K562 (cell line): ENCODE measurements around the gene GALNT7. TPM values are rescaled to one million over a fixed set of nuclear protein-coding genes. Genes with fewer than 3 reads are reported as not detected.

ENCODE experiments used
- C11orf30 ChIP-seq: fragments of 450-650 bp; IDR thresholded peaks from 2 replicates; pipeline ENCODE4 v1.6.1; 2016; ENCODE audit warnings: low read depth, mild to moderate bottlenecking
- E2F5 ChIP-seq: sonication (generic); formaldehyde crosslinking; IDR thresholded peaks from 2 replicates; pipeline ENCODE4 v1.8.0; 2022; ENCODE audit warnings: mild to moderate bottlenecking, missing genetic modification reagents
- HMG20B ChIP-seq: fragments of 250-450 bp; sonication (Bioruptor Pico); IDR thresholded peaks from 2 replicates; pipeline ENCODE4 v1.5.0; 2021; ENCODE audit warnings: mild to moderate bottlenecking
- RFX7 ChIP-seq: fragments of 250-450 bp; sonication (Bioruptor Pico); IDR thresholded peaks from 2 replicates; pipeline ENCODE4 v1.5.1; 2021; ENCODE audit warnings: mild to moderate bottlenecking
- SMARCB1 ChIP-seq: IDR thresholded peaks from 2 replicates; pipeline ENCODE4 v1.6.1; 2011; ENCODE audit warnings: improper control_type of control experiment, low read depth; ENCODE audit not compliant: insufficient read length
- STAG1 ChIP-seq: sonication (generic); formaldehyde crosslinking; IDR thresholded peaks from 2 replicates; pipeline ENCODE4 v1.5.0; 2020; ENCODE audit warnings: missing genetic modification reagents, borderline replicate concordance
- STAT5B ChIP-seq: fragments of 250-450 bp; sonication (Bioruptor Pico); IDR thresholded peaks from 2 replicates; pipeline ENCODE4 v1.8.0; 2021; ENCODE audit warnings: mild to moderate bottlenecking, inconsistent platforms
- ZBTB1 ChIP-seq: sonication (generic); formaldehyde crosslinking; IDR thresholded peaks from 2 replicates; pipeline ENCODE4 v1.8.1; 2023; ENCODE audit warnings: missing genetic modification reagents, low read depth, mild to moderate bottlenecking, borderline replicate concordance
- ZFP91 ChIP-seq: sonication (generic); formaldehyde crosslinking; IDR thresholded peaks from 2 replicates; pipeline ENCODE4 v1.8.0; 2022; ENCODE audit warnings: mild to moderate bottlenecking, missing genetic modification reagents
- polyA plus RNA-seq, 8 experiments: library from polyadenylated mRNA; depleted of rRNA in 4 of 8; stranded (reverse) in 5 of 8; unstranded in 3 of 8; fragments of >200 nt; fragmentation: Nextera tagmentation in 2 of 8; fragmentation: Illumina TruSeq in 1 of 8; extraction: Ambion mirVana in 2 of 8; extraction: Trizol in 1 of 8; gene quantifications; 2 replicates each; pipeline versions ENCODE4 v1.2.1 to v1.2.3, GENCODE V29; 2011 to 2014; ENCODE audit warnings: inconsistent platforms in 1 of 8, missing spikeins in 1 of 8
- total RNA-seq, 7 experiments: library from RNA; depleted of rRNA in 6 of 7; stranded (reverse); fragments of >200 nt in 6 of 7; fragmentation: Illumina TruSeq in 2 of 7; extraction: Trizol in 2 of 7; gene quantifications; 2 replicates each; pipeline versions ENCODE4 v1.2.1 to v1.2.3, GENCODE V29; 2011 to 2021; ENCODE audit warnings: low replicate concordance in 1 of 7
- TF ChIP-seq, protein P1 (sequence below), 2 experiments: fragments of 450-650 bp; formaldehyde crosslinking in 1 of 2; IDR thresholded peaks; 2 replicates each; pipeline versions ENCODE4 v1.4.0 to v1.6.1; 2014 to 2020; ENCODE audit warnings: mild to moderate bottlenecking in 2 of 2, borderline replicate concordance in 1 of 2, low read depth in 1 of 2
- TF ChIP-seq, protein P2 (sequence below), 2 experiments: fragments of 150-350 bp in 1 of 2; IDR thresholded peaks; 2 replicates each; pipeline ENCODE4 v1.6.1; 2012 to 2016; ENCODE audit warnings: low read depth in 2 of 2, low read length in 2 of 2, mild to moderate bottlenecking in 1 of 2, moderate library complexity in 1 of 2

GALNT7 gene
- total and polyA plus RNA-seq, 9 of the 15 experiments (the other 6 are each of a cell fraction or from before 2014, with no cell fraction given), result 16.7 to 38.7 (median 31.1) TPM

DNA sequence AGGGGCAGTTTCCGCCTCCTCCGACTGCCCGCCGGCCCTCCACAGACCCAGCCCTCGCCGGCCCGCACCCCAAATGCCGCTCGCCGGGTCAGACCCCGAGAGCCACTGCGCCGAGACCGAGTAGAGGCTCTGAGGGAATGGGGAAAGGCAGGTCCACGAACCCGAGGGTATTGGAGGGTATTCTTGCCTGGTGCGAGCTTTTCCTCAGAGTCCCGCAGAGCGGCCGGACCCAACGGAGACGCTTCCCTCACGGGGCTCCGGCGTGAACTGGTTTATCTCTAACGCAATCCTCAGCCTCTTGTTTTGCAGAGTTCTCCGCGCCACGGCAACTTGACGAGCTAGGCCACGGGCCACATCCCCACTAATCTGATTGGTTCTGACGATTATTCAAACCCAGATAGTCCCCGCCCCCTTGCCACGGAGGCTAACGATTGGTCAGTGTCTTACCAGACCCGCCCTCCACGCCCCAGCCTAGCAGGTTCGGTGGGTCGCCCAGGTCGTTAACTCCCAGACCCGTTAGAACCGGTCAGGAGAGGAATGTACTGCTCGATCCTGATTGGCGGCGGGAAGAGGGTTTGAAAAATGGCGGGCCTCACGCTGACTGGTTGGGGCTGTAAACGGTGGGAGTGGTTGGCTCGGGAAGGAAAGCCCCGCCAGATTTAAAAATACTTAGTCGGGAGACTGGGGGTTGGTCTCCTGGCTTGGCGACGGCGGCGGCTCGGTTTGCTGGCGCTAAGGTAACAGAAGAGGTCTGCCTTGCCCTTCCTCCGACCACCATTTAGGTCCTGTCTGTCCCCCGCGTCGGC is 165.7 kb downstream of the GALNT7 start, which contains the start of gene HMGB2 (continued):
- TF ChIP-seq, protein P1, sequence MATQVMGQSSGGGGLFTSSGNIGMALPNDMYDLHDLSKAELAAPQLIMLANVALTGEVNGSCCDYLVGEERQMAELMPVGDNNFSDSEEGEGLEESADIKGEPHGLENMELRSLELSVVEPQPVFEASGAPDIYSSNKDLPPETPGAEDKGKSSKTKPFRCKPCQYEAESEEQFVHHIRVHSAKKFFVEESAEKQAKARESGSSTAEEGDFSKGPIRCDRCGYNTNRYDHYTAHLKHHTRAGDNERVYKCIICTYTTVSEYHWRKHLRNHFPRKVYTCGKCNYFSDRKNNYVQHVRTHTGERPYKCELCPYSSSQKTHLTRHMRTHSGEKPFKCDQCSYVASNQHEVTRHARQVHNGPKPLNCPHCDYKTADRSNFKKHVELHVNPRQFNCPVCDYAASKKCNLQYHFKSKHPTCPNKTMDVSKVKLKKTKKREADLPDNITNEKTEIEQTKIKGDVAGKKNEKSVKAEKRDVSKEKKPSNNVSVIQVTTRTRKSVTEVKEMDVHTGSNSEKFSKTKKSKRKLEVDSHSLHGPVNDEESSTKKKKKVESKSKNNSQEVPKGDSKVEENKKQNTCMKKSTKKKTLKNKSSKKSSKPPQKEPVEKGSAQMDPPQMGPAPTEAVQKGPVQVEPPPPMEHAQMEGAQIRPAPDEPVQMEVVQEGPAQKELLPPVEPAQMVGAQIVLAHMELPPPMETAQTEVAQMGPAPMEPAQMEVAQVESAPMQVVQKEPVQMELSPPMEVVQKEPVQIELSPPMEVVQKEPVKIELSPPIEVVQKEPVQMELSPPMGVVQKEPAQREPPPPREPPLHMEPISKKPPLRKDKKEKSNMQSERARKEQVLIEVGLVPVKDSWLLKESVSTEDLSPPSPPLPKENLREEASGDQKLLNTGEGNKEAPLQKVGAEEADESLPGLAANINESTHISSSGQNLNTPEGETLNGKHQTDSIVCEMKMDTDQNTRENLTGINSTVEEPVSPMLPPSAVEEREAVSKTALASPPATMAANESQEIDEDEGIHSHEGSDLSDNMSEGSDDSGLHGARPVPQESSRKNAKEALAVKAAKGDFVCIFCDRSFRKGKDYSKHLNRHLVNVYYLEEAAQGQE (IDR thresholded peaks at IDR 0.05; ENCODE audit: borderline replicate concordance), result peak; percentile 99
- TF ChIP-seq, protein P1 (CRISPR knock-in tag; IDR thresholded peaks at IDR 0.05; ENCODE audit: low read depth), result no peak; the same call in 1 of the 2 replicates
- TF ChIP-seq SMARCB1, result no peak
- no peak for TF ChIP-seq STAT5B (CRISPR knock-in tag)
- no peak for TF ChIP-seq ZFP91 (CRISPR knock-in tag)
- peak; percentile 85; the same call in 1 of the 2 replicates for TF ChIP-seq E2F5 (CRISPR knock-in tag)
- TF ChIP-seq ZBTB1 (CRISPR knock-in tag), result peak; percentile 70; the same call in 1 of the 2 replicates
- no peak for TF ChIP-seq RFX7 (CRISPR knock-in tag)
- no peak for TF ChIP-seq HMG20B (CRISPR knock-in tag)
- no peak for TF ChIP-seq C11orf30
- TF ChIP-seq, protein P2, sequence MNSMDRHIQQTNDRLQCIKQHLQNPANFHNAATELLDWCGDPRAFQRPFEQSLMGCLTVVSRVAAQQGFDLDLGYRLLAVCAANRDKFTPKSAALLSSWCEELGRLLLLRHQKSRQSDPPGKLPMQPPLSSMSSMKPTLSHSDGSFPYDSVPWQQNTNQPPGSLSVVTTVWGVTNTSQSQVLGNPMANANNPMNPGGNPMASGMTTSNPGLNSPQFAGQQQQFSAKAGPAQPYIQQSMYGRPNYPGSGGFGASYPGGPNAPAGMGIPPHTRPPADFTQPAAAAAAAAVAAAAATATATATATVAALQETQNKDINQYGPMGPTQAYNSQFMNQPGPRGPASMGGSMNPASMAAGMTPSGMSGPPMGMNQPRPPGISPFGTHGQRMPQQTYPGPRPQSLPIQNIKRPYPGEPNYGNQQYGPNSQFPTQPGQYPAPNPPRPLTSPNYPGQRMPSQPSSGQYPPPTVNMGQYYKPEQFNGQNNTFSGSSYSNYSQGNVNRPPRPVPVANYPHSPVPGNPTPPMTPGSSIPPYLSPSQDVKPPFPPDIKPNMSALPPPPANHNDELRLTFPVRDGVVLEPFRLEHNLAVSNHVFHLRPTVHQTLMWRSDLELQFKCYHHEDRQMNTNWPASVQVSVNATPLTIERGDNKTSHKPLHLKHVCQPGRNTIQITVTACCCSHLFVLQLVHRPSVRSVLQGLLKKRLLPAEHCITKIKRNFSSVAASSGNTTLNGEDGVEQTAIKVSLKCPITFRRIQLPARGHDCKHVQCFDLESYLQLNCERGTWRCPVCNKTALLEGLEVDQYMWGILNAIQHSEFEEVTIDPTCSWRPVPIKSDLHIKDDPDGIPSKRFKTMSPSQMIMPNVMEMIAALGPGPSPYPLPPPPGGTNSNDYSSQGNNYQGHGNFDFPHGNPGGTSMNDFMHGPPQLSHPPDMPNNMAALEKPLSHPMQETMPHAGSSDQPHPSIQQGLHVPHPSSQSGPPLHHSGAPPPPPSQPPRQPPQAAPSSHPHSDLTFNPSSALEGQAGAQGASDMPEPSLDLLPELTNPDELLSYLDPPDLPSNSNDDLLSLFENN (IDR thresholded peaks at IDR 0.05; ENCODE audit: low read depth in 2 of 2, low read length in 2 of 2), result peak in 1 of 2 experiments; percentile 81; a peak in 1 of 4 replicates
- TF ChIP-seq STAG1 (CRISPR knock-in tag), result no peak
